Trophoblast cell (in vitro differentiated cells and primary cell): ENCODE measurements around the gene PSMB11.

Experiments
- DNase-seq, 2 donors: peaks; one replicate each; pipeline ENCODE4 v3.0.0-alpha.2; 2016
- H2AFZ ChIP-seq: 2 replicates; pipeline ENCODE4 v1.6.1; 2013; ENCODE audit warnings: low read length, moderate library complexity, mild to moderate bottlenecking; ENCODE audit not compliant: insufficient read depth, poor library complexity
- H2AK5ac ChIP-seq: 2 replicates; pipeline ENCODE4 v1.6.1; 2013; ENCODE audit warnings: mild to moderate bottlenecking, low read length
- H2BK120ac ChIP-seq: 2 replicates; pipeline ENCODE4 v1.6.1; 2013; ENCODE audit warnings: low read length, mild to moderate bottlenecking, moderate library complexity; ENCODE audit not compliant: insufficient read depth, poor library complexity
- H2BK12ac ChIP-seq: 2 replicates; pipeline ENCODE4 v1.6.1; 2013; ENCODE audit warnings: mild to moderate bottlenecking, low read length, moderate library complexity
- H2BK5ac ChIP-seq: 2 replicates; pipeline ENCODE4 v1.6.1; 2013; ENCODE audit warnings: low read length, low read depth, moderate library complexity, mild to moderate bottlenecking; ENCODE audit not compliant: poor library complexity
- H3K14ac ChIP-seq: 2 replicates; pipeline ENCODE4 v1.6.1; 2013; ENCODE audit warnings: mild to moderate bottlenecking, low read length
- H3K18ac ChIP-seq: 2 replicates; pipeline ENCODE4 v1.6.1; 2013; ENCODE audit warnings: mild to moderate bottlenecking, low read length
- H3K23ac ChIP-seq: 2 replicates; pipeline ENCODE4 v1.6.1; 2013; ENCODE audit warnings: low read length
- H3K27ac ChIP-seq: 2 replicates; pipeline ENCODE4 v1.5.1; 2013; ENCODE audit warnings: low read depth, mild to moderate bottlenecking, inconsistent platforms, low read length, moderate library complexity
- H3K27me3 ChIP-seq: 2 replicates; pipeline ENCODE4 v1.6.1; 2013; ENCODE audit warnings: inconsistent platforms, mild to moderate bottlenecking, low read length, moderate library complexity; ENCODE audit not compliant: insufficient read depth
- H3K36me3 ChIP-seq, 2 experiments: 1 replicate in 1 of 2; 2 replicates in 1 of 2; pipeline ENCODE4 v1.6.1; 2013; ENCODE audit warnings: low read length in 2 of 2, mild to moderate bottlenecking in 2 of 2, moderate library complexity in 1 of 2; ENCODE audit not compliant: insufficient read depth in 2 of 2, control insufficient read depth in 1 of 2
- H3K4ac ChIP-seq: 2 replicates; pipeline ENCODE4 v1.6.1; 2013; ENCODE audit warnings: low read depth, mild to moderate bottlenecking, low read length, moderate library complexity
- H3K4me1 ChIP-seq, 2 experiments: 1 replicate in 1 of 2; 2 replicates in 1 of 2; pipeline ENCODE4 v1.6.1; 2013; ENCODE audit warnings: low read length in 2 of 2, mild to moderate bottlenecking in 2 of 2, moderate library complexity in 1 of 2; ENCODE audit not compliant: insufficient read depth in 2 of 2, control insufficient read depth in 1 of 2
- H3K4me2 ChIP-seq: 2 replicates; pipeline ENCODE4 v1.6.1; 2013; ENCODE audit warnings: inconsistent platforms, mild to moderate bottlenecking, low read length, moderate library complexity
- H3K4me3 ChIP-seq: 2 replicates; pipeline ENCODE4 v1.5.1; 2013; ENCODE audit warnings: mild to moderate bottlenecking, low read depth, low read length, inconsistent platforms
- H3K79me1 ChIP-seq: one replicate; pipeline ENCODE4 v1.6.1; 2013; ENCODE audit warnings: low read length
- H3K79me2 ChIP-seq: 2 replicates; pipeline ENCODE4 v1.6.1; 2013; ENCODE audit warnings: low read length, mild to moderate bottlenecking; ENCODE audit not compliant: control insufficient read depth, insufficient read depth, poor library complexity
- H3K9ac ChIP-seq: 2 replicates; pipeline ENCODE4 v1.6.1; 2013; ENCODE audit warnings: mild to moderate bottlenecking, low read length
- H3K9me3 ChIP-seq: 2 replicates; pipeline ENCODE4 v1.6.1; 2013; ENCODE audit warnings: low read depth, mild to moderate bottlenecking, control low read depth, inconsistent platforms, low read length; ENCODE audit not compliant: insufficient read depth
- H4K12ac ChIP-seq: 2 replicates; pipeline ENCODE4 v1.6.1; 2013; ENCODE audit warnings: low read depth, mild to moderate bottlenecking, low read length, moderate library complexity
- H4K8ac ChIP-seq: 2 replicates; pipeline ENCODE4 v1.6.1; 2013; ENCODE audit warnings: low read depth, mild to moderate bottlenecking, low read length, moderate library complexity
- H4K91ac ChIP-seq: one replicate; pipeline ENCODE4 v1.6.1; 2013; ENCODE audit warnings: low read depth, mild to moderate bottlenecking, low read length, moderate library complexity
- WGBS: extraction: QIAGEN DNeasy Blood & Tissue Kit; methylation state at CpG from one replicate; pipeline ENCODE4 v1.1.7; 2013; ENCODE audit warnings: missing lambda C conversion rate; ENCODE audit not compliant: insufficient read length, insufficient coverage; ENCODE audit errors: extremely low coverage; 5-methylcytosine and 5-hydroxymethylcytosine counted together

Gene PSMB11

GRCh38 chr14:23023022-23023794 lies 18.8 kb upstream of the PSMB11 start:
- H4K12ac ChIP-seq, result no peak overlapping the region
- H3K4ac ChIP-seq, result no peak overlapping the region
- no peak overlapping the region for H3K27ac ChIP-seq
- no peak overlapping the region for H3K14ac ChIP-seq
- no peaks in the 10 kb centered on the region for H3K9me3 ChIP-seq
- H2BK12ac ChIP-seq, result no peak overlapping the region
- H3K79me1 ChIP-seq, result no peaks in the 10 kb centered on the region
- no peak overlapping the region for H4K8ac ChIP-seq
- no peak overlapping the region for H2BK5ac ChIP-seq
- no peak overlapping the region for H2BK120ac ChIP-seq
- no peak overlapping the region for H2AK5ac ChIP-seq
- H3K36me3 ChIP-seq, result peaks cover 15 to 20% of the 10 kb centered on the region in 2 experiments
- H3K23ac ChIP-seq, result no peak overlapping the region
- DNase-seq, result no peak
- no peak overlapping the region for H3K18ac ChIP-seq
- no peaks in the 10 kb centered on the region for H3K4me1 ChIP-seq
- no peaks in the 10 kb centered on the region for H3K27me3 ChIP-seq
- H3K9ac ChIP-seq, result no peak overlapping the region
- H3K4me3 ChIP-seq, result no peak overlapping the region
- no CpG with 5 or more reads among the region's 8 CpGs for WGBS
- H4K91ac ChIP-seq, result no peak overlapping the region
- H3K4me2 ChIP-seq, result no peak overlapping the region
- H2AFZ ChIP-seq, result no peak overlapping the region
- H3K79me2 ChIP-seq, result no peaks in the 10 kb centered on the region

- no peaks in the 10 kb centered on the region for H3K4me1 ChIP-seq
- peaks cover 15 to 22% of the 10 kb centered on the region in 2 experiments for H3K36me3 ChIP-seq
- H2BK120ac ChIP-seq, result no peak overlapping the region
- H2BK5ac ChIP-seq, result no peak overlapping the region
- no peak overlapping the region for H4K12ac ChIP-seq
- DNase-seq, result no peak
- no peaks in the 10 kb centered on the region for H3K79me1 ChIP-seq
- no peaks in the 10 kb centered on the region for H3K27me3 ChIP-seq
- H3K4me3 ChIP-seq, result no peak overlapping the region
- H2AK5ac ChIP-seq, result no peak overlapping the region
- H4K8ac ChIP-seq, result no peak overlapping the region
- no peak overlapping the region for H3K4ac ChIP-seq
- H3K14ac ChIP-seq, result no peak overlapping the region
- no peak overlapping the region for H3K27ac ChIP-seq
- no peak overlapping the region for H4K91ac ChIP-seq
- H3K9ac ChIP-seq, result no peak overlapping the region
- H3K4me2 ChIP-seq, result no peak overlapping the region
- no CpG with 5 or more reads among the region's 2 CpGs for WGBS
- H3K79me2 ChIP-seq, result no peaks in the 10 kb centered on the region
- no peak overlapping the region for H2AFZ ChIP-seq
- no peaks in the 10 kb centered on the region for H3K9me3 ChIP-seq
- no peak overlapping the region for H3K23ac ChIP-seq
- H2BK12ac ChIP-seq, result no peak overlapping the region
- H3K18ac ChIP-seq, result no peak overlapping the region
Measured at GRCh38 chr14:23023795-23024152, 18.2 kb upstream of the PSMB11 start.

- H2AFZ ChIP-seq, result no peak overlapping the region
- H2AK5ac ChIP-seq, result no peak overlapping the region
- no peak overlapping the region for H3K14ac ChIP-seq
Measured at GRCh38 chr14:23024612-23025075, 17.4 kb upstream of the PSMB11 start.

GRCh38 chr14:23025151-23025814 lies 16.7 kb upstream of the PSMB11 start:
- DNase-seq, result no peak
- H2BK12ac ChIP-seq, result no peak overlapping the region
- H4K12ac ChIP-seq, result no peak overlapping the region
- H2AFZ ChIP-seq, result no peak overlapping the region
- no peak overlapping the region for H3K23ac ChIP-seq
- H3K4me1 ChIP-seq, result no peaks in the 10 kb centered on the region
- no peak overlapping the region for H3K9ac ChIP-seq
- WGBS, result no CpG with 5 or more reads among the region's 4 CpGs
- no peak overlapping the region for H3K14ac ChIP-seq
- H3K27me3 ChIP-seq, result no peaks in the 10 kb centered on the region
- H3K36me3 ChIP-seq, result peaks cover 18 to 28% of the 10 kb centered on the region in 2 experiments
- no peak overlapping the region for H3K4me2 ChIP-seq
- no peaks in the 10 kb centered on the region for H3K79me2 ChIP-seq
- H3K27ac ChIP-seq, result no peak overlapping the region
- H4K91ac ChIP-seq, result no peak overlapping the region
- H2BK5ac ChIP-seq, result no peak overlapping the region
- H3K4ac ChIP-seq, result no peak overlapping the region
- H3K9me3 ChIP-seq, result no peaks in the 10 kb centered on the region
- H4K8ac ChIP-seq, result no peak overlapping the region
- no peak overlapping the region for H3K4me3 ChIP-seq
- no peak overlapping the region for H2AK5ac ChIP-seq
- H3K18ac ChIP-seq, result no peak overlapping the region
- H2BK120ac ChIP-seq, result no peak overlapping the region
- no peaks in the 10 kb centered on the region for H3K79me1 ChIP-seq

More at GRCh38 chr14:23024612-23025075, 17.4 kb upstream of the PSMB11 start:
- H3K79me1 ChIP-seq, result no peaks in the 10 kb centered on the region
- no peak overlapping the region for H3K4ac ChIP-seq
- H2BK120ac ChIP-seq, result no peak overlapping the region
- H3K4me1 ChIP-seq, result no peaks in the 10 kb centered on the region
- H3K23ac ChIP-seq, result no peak overlapping the region
- no peak overlapping the region for H4K12ac ChIP-seq
- H4K91ac ChIP-seq, result no peak overlapping the region
- 100% methylated on average over 2 of the region's 7 CpGs for WGBS
- no peak overlapping the region for H4K8ac ChIP-seq
- H3K79me2 ChIP-seq, result no peaks in the 10 kb centered on the region
- no peak overlapping the region for H2BK12ac ChIP-seq
- peaks cover 18 to 25% of the 10 kb centered on the region in 2 experiments for H3K36me3 ChIP-seq
- no peak overlapping the region for H3K4me2 ChIP-seq
- no peak for DNase-seq
- H3K27me3 ChIP-seq, result no peaks in the 10 kb centered on the region
- H2BK5ac ChIP-seq, result no peak overlapping the region
- no peak overlapping the region for H3K4me3 ChIP-seq
- H3K27ac ChIP-seq, result no peak overlapping the region
- H3K18ac ChIP-seq, result no peak overlapping the region
- no peak overlapping the region for H3K9ac ChIP-seq
- H3K9me3 ChIP-seq, result no peaks in the 10 kb centered on the region
